Endothelial cell of umbilical vein (primary cell): ENCODE measurements around the gene TMEM8B. TPM values are rescaled to one million over a fixed set of nuclear protein-coding genes. Genes with fewer than 3 reads are reported as not detected.

ENCODE experiments used
- BruUV-seq: library from RNA; stranded (reverse); fragments of 400-500 nt; replicated peaks from 2 replicates; lab custom pipeline; 2021; lab: Mats Ljungman, UMichigan
- CTCF ChIA-PET: fragments of 300-600, 350-600 bp; sonication (Branson Sonifier 250); formaldehyde crosslinking; loops from one replicate; lab custom pipeline; 2021; ENCODE audit warnings: antibody characterized with exemption, inconsistent platforms; lab: Charles Lee
- POLR2A ChIA-PET: fragments of 300-600, 350-600 bp; sonication (Branson Sonifier 250); formaldehyde crosslinking; loops from one replicate; lab custom pipeline; 2021; ENCODE audit warnings: antibody characterized with exemption, inconsistent platforms; lab: Charles Lee
- DNase-seq: peaks from one replicate; pipeline ENCODE4 v3.0.0-alpha.2; 2011; ENCODE audit warnings: low read depth, low spot score
- FAIRE-seq: peaks from 2 replicates; lab custom pipeline; 2011; peaks lifted over from hg19 to GRCh38; lab: Jason Lieb, UNC
- H2AFZ ChIP-seq: 2 replicates; pipeline ENCODE4 v1.6.0; 2012; ENCODE audit warnings: low read depth, low read length, control low read depth, inconsistent platforms
- H3K27ac ChIP-seq: 2 replicates; pipeline ENCODE4 v1.5.1; 2011; ENCODE audit warnings: low read depth, mild to moderate bottlenecking, control low read depth, low read length, moderate library complexity; ENCODE audit not compliant: insufficient read depth
- H3K27me3 ChIP-seq, 2 experiments: 2 replicates each; pipeline versions ENCODE4 v1.6.0 to v1.6.1; 2011; ENCODE audit warnings: low read length in 2 of 2, mixed read lengths in 1 of 2; ENCODE audit not compliant: control insufficient read depth in 2 of 2, insufficient read depth in 2 of 2
- H3K36me3 ChIP-seq, 2 experiments: 2 replicates in 1 of 2; 3 replicates in 1 of 2; pipeline ENCODE4 v1.5.1; 2011; ENCODE audit warnings: low read length in 2 of 2, mild to moderate bottlenecking in 1 of 2, moderate library complexity in 1 of 2; ENCODE audit not compliant: control insufficient read depth in 2 of 2, insufficient read depth in 2 of 2; ENCODE audit errors: extremely low read depth in 1 of 2
- H3K4me1 ChIP-seq: 3 replicates; pipeline ENCODE4 v1.5.1; 2011; ENCODE audit warnings: mild to moderate bottlenecking, low read length; ENCODE audit not compliant: control insufficient read depth, insufficient read depth; ENCODE audit errors: extremely low read depth
- H3K4me2 ChIP-seq: 2 replicates; pipeline ENCODE4 v1.6.1; 2011; ENCODE audit warnings: low read length, control low read depth, mixed read lengths; ENCODE audit not compliant: insufficient read depth
- H3K4me3 ChIP-seq, 3 experiments: fragments of 200-600 bp in 1 of 3; sonication (generic), shearing (Covaris generic) in 1 of 3; replicated peaks in 1 of 3; 2 replicates each; pipeline ENCODE4 v1.5.1; 2011 to 2016; ENCODE audit warnings: control low read depth in 3 of 3, low read length in 3 of 3, mild to moderate bottlenecking in 2 of 3, inconsistent platforms in 1 of 3, low read depth in 1 of 3, moderate library complexity in 1 of 3; ENCODE audit not compliant: insufficient read depth in 1 of 3
- H3K79me2 ChIP-seq: 2 replicates; pipeline ENCODE4 v1.6.0; 2012; ENCODE audit warnings: low read length, inconsistent platforms; ENCODE audit not compliant: control insufficient read depth, insufficient read depth
- H3K9ac ChIP-seq: replicated peaks from 2 replicates; pipeline ENCODE3; 2011; ENCODE audit warnings: low read length, control low read depth; ENCODE audit not compliant: insufficient read depth; ENCODE audit errors: extremely low read depth
- H3K9me1 ChIP-seq: replicated peaks from 3 replicates; pipeline ENCODE4 v1.6.0; 2011; ENCODE audit warnings: mild to moderate bottlenecking, low read length; ENCODE audit not compliant: control insufficient read depth, insufficient read depth; ENCODE audit errors: extremely low read depth
- H3K9me3 ChIP-seq: replicated peaks from 2 replicates; pipeline ENCODE4 v1.5.1; 2012; ENCODE audit warnings: low read length, inconsistent platforms; ENCODE audit not compliant: control insufficient read depth, insufficient read depth
- H4K20me1 ChIP-seq: replicated peaks from 2 replicates; pipeline ENCODE3; 2011; ENCODE audit warnings: mild to moderate bottlenecking, low read length; ENCODE audit not compliant: control insufficient read depth, insufficient read depth; ENCODE audit errors: extremely low read depth
- EZH2 ChIP-seq: IDR thresholded peaks from 2 replicates; pipeline ENCODE4 v1.6.1; 2012; ENCODE audit warnings: borderline replicate concordance, low read depth, mild to moderate bottlenecking, moderate library complexity, low read length, inconsistent platforms; ENCODE audit not compliant: severe bottlenecking
- FOS ChIP-seq: IDR thresholded peaks from 2 replicates; pipeline ENCODE4 v1.6.1; 2011; ENCODE audit warnings: mild to moderate bottlenecking, low read length, moderate library complexity, borderline replicate concordance; ENCODE audit not compliant: insufficient read depth
- GATA2 ChIP-seq: IDR thresholded peaks from 2 replicates; pipeline ENCODE4 v1.7.0; 2011; ENCODE audit warnings: low read depth, mild to moderate bottlenecking, moderate library complexity, mixed read lengths, low read length; ENCODE audit not compliant: insufficient read length, insufficient read depth
- JUN ChIP-seq: IDR thresholded peaks from 2 replicates; pipeline ENCODE4 v1.6.1; 2011; ENCODE audit warnings: borderline replicate concordance, low read depth; ENCODE audit not compliant: insufficient read length, insufficient read depth
- MYC ChIP-seq: IDR thresholded peaks from one replicate; pipeline ENCODE4 v1.6.1; 2011; ENCODE audit warnings: mild to moderate bottlenecking, low read depth, low read length
- POLR2A ChIP-seq: IDR thresholded peaks from 2 replicates; pipeline ENCODE4 v1.6.1; 2012; ENCODE audit warnings: low read depth, mild to moderate bottlenecking, control low read depth, low read length
- POLR2AphosphoS5 ChIP-seq: IDR thresholded peaks from 2 replicates; pipeline ENCODE4 v1.6.1; 2012; ENCODE audit warnings: low read depth, mild to moderate bottlenecking, control low read depth, low read length, moderate library complexity; ENCODE audit not compliant: insufficient read depth
- dilution Hi-C: fragments of 300-500 bp; cut with MboI; formaldehyde crosslinking; loops from one replicate; pipeline ENCODE4 v1.15.0; 2019; ENCODE audit warnings: low sequenced_read_pairs; ENCODE audit not compliant: extremely low pct_ligation_motif_present
- intact Hi-C: fragments of 100-400 bp; cut with micrococcal nuclease; formaldehyde crosslinking; loops from one replicate; pipeline ENCODE4 v1.10.0; 2022
- polyA plus RNA-seq, 4 experiments: library from polyadenylated mRNA; depleted of rRNA in 3 of 4; stranded (reverse) in 3 of 4; unstranded in 1 of 4; fragments of >200 nt; gene quantifications; 2 replicates each; pipeline versions ENCODE4 v1.2.1 to v1.2.3, GENCODE V29; 2011 to 2012; ENCODE audit warnings: missing spikeins in 1 of 4
- total RNA-seq: library from RNA; stranded (reverse); gene quantifications from 2 replicates; pipeline ENCODE4 v1.2.3, GENCODE V29; 2021
- TF ChIP-seq, protein P1 (sequence below), 2 donors: IDR thresholded peaks; 1 replicate in 1 of 2; 2 replicates in 1 of 2; pipeline ENCODE4 v1.5.1; 2011; ENCODE audit warnings: low read length in 2 of 2, mild to moderate bottlenecking in 2 of 2, moderate library complexity in 2 of 2, control low read depth in 1 of 2, inconsistent platforms in 1 of 2, low read depth in 1 of 2; ENCODE audit not compliant: insufficient read depth in 1 of 2; ENCODE audit errors: extremely low read depth in 1 of 2
- TF ChIP-seq, protein P2 (sequence below): IDR thresholded peaks from 2 replicates; pipeline ENCODE4 v1.6.1; 2011; ENCODE audit not compliant: insufficient read depth, insufficient read length

Gene TMEM8B
- total and polyA plus RNA-seq, 2 donors (not counting 3 experiments of a cell fraction or from before 2014, with no cell fraction given), result 2.5 to 3.6 TPM

DNA sequence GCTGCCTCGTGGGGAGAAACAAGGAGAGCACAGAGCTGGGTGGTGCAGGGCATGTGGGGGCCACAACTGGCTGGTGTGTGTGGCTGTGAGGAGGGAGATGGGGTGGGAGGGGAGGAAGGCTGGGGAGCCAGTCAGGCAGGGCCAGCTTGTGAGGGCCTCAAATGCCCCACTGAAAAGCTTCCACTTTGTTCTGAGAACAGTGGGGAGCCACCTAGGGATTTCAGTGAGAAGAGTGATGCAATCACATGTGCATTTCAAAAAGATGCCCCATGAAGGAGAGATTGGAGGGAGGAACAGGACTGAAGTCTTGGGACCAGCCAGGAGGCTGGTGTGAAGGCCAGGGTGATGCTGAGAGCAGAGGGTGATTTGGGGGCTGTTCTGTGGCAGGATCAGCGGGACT is 39.9 kb downstream of the TMEM8B start:
- H3K27ac ChIP-seq, result no peak overlapping the region
- intact Hi-C loops, result no loop called here
- POLR2A ChIA-PET, result no interaction called here
- FAIRE-seq (no peak), DNase-seq (no peak)
- H3K4me3 ChIP-seq, result no peak overlapping the region
- BruUV-seq, result no TSS peak
- H3K36me3 ChIP-seq, result no peaks in the 10 kb centered on the region
- CTCF ChIA-PET, result interaction anchor here (1.5 to 2.0 kb wide), 2 partner anchors 13 to 79 kb away, joined by 5 to 7 read pairs; no protein-coding TSS in a partner anchor
- no peaks in the 10 kb centered on the region for H3K4me1 ChIP-seq
- no peaks in the 10 kb centered on the region for H3K9me1 ChIP-seq
- H3K79me2 ChIP-seq, result no peaks in the 10 kb centered on the region
- dilution Hi-C loops, result no loop called here
- peaks cover 0 to 1% of the 10 kb centered on the region in 2 experiments for H3K27me3 ChIP-seq
- no peak overlapping the region for H3K4me2 ChIP-seq
- no peak overlapping the region for H2AFZ ChIP-seq
- no peak overlapping the region for H3K9ac ChIP-seq
- H3K9me3 ChIP-seq, result no peaks in the 10 kb centered on the region
- TF ChIP-seq, protein P1, sequence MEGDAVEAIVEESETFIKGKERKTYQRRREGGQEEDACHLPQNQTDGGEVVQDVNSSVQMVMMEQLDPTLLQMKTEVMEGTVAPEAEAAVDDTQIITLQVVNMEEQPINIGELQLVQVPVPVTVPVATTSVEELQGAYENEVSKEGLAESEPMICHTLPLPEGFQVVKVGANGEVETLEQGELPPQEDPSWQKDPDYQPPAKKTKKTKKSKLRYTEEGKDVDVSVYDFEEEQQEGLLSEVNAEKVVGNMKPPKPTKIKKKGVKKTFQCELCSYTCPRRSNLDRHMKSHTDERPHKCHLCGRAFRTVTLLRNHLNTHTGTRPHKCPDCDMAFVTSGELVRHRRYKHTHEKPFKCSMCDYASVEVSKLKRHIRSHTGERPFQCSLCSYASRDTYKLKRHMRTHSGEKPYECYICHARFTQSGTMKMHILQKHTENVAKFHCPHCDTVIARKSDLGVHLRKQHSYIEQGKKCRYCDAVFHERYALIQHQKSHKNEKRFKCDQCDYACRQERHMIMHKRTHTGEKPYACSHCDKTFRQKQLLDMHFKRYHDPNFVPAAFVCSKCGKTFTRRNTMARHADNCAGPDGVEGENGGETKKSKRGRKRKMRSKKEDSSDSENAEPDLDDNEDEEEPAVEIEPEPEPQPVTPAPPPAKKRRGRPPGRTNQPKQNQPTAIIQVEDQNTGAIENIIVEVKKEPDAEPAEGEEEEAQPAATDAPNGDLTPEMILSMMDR (IDR thresholded peaks at IDR 0.05; ENCODE audit: extremely low read depth in 1 of 2, insufficient read depth in 1 of 2, low read depth in 1 of 2, low read length in 2 of 2), result no peak
- TF ChIP-seq EZH2 (no peak), JUN (no peak), FOS (no peak), MYC (no peak), GATA2 (no peak), POLR2AphosphoS5 (no peak), POLR2A (no peak)
- TF ChIP-seq, protein P2, sequence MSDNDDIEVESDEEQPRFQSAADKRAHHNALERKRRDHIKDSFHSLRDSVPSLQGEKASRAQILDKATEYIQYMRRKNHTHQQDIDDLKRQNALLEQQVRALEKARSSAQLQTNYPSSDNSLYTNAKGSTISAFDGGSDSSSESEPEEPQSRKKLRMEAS, result no peak
- H4K20me1 ChIP-seq, result no peaks in the 10 kb centered on the region
